MM.1S (cell line): ENCODE results near the gene UNC5CL.

Experiments
- DNase-seq: peaks from one replicate; pipeline ENCODE4 v3.0.0-alpha.2; 2015
- H2AFZ ChIP-seq: fragments of 300-600 bp; sonication (generic); 2 replicates; pipeline ENCODE4 v1.6.0; 2016; ENCODE audit warnings: antibody characterized with exemption, low read length
- H3F3A ChIP-seq: fragments of 300-600 bp; sonication (generic); 2 replicates; pipeline ENCODE4 v1.6.1; 2016; ENCODE audit warnings: mild to moderate bottlenecking, antibody characterized with exemption, low read length, moderate library complexity, mixed read lengths; ENCODE audit not compliant: insufficient read depth
- H3K27ac ChIP-seq: fragments of 300-600 bp; sonication (generic); 2 replicates; pipeline ENCODE4 v1.5.1; 2016; ENCODE audit warnings: mild to moderate bottlenecking, low read length
- H3K27me3 ChIP-seq: fragments of 300-600 bp; sonication (generic); replicated peaks from 2 replicates; pipeline ENCODE4 v1.6.0; 2016; ENCODE audit warnings: low read length; ENCODE audit not compliant: insufficient read depth
- H3K36me3 ChIP-seq: fragments of 300-600 bp; sonication (generic); replicated peaks from 2 replicates; pipeline ENCODE4 v1.6.1; 2016; ENCODE audit warnings: mild to moderate bottlenecking, low read length, mixed read lengths; ENCODE audit not compliant: insufficient read depth
- H3K4me1 ChIP-seq: fragments of 300-600 bp; sonication (generic); 2 replicates; pipeline ENCODE4 v1.6.1; 2016; ENCODE audit warnings: low read length, mixed read lengths
- H3K4me2 ChIP-seq: fragments of 300-600 bp; sonication (generic); 2 replicates; pipeline ENCODE4 v1.6.0; 2016; ENCODE audit warnings: low read depth, low read length
- H3K4me3 ChIP-seq: fragments of 300-600 bp; sonication (generic); 2 replicates; pipeline ENCODE4 v1.5.1; 2016; ENCODE audit warnings: low read length, mixed read lengths
- H3K79me2 ChIP-seq: fragments of 300-600 bp; sonication (generic); 2 replicates; pipeline ENCODE4 v1.6.1; 2016; ENCODE audit warnings: mixed run types, low read length, mixed read lengths
- H3K9ac ChIP-seq: fragments of 300-600 bp; sonication (generic); 2 replicates; pipeline ENCODE4 v1.6.1; 2016; ENCODE audit warnings: low read length, mixed read lengths
- H3K9me2 ChIP-seq: fragments of 300-600 bp; sonication (generic); replicated peaks from 2 replicates; pipeline ENCODE4 v1.6.1; 2016; ENCODE audit warnings: mild to moderate bottlenecking, low read length, mixed read lengths; ENCODE audit not compliant: insufficient read depth
- H3K9me3 ChIP-seq: fragments of 300-600 bp; sonication (generic); replicated peaks from 2 replicates; pipeline ENCODE4 v1.6.1; 2016; ENCODE audit warnings: mild to moderate bottlenecking, low read length, mixed read lengths; ENCODE audit not compliant: insufficient read depth
- H4K20me1 ChIP-seq: fragments of 300-600 bp; sonication (generic); 2 replicates; pipeline ENCODE4 v1.6.1; 2016; ENCODE audit warnings: mild to moderate bottlenecking, low read length, moderate library complexity, mixed read lengths; ENCODE audit not compliant: insufficient read depth
- CTCF ChIP-seq: fragments of 300-600 bp; sonication (generic); IDR thresholded peaks from 2 replicates; pipeline ENCODE4 v1.5.1; 2016; ENCODE audit warnings: antibody characterized with exemption, low read length, mixed read lengths
- EZH2 ChIP-seq: fragments of 300-600 bp; sonication (generic); optimal IDR thresholded peaks from 2 replicates; pipeline ENCODE3; 2017; ENCODE audit warnings: low read depth, mild to moderate bottlenecking, antibody characterized with exemption, low read length, mixed read lengths
- EZH2phosphoT487 ChIP-seq: fragments of 300-600 bp; sonication (generic); IDR thresholded peaks from 2 replicates; pipeline ENCODE4 v1.6.1; 2018; ENCODE audit warnings: antibody characterized with exemption, low read length

The UNC5CL gene

GRCh38 chr6:41036186-41036585, 2.8 kb downstream of the UNC5CL start:
- Histone ChIP-seq H3K9me3 (no peaks in the 10 kb centered on the region), H3F3A (no peaks in the 10 kb centered on the region), H3K9me2 (no peaks in the 10 kb centered on the region), H3K4me3 (no peak overlapping the region), H4K20me1 (no peaks in the 10 kb centered on the region), H3K79me2 (no peaks in the 10 kb centered on the region), H2AFZ (no peak overlapping the region), H3K4me2 (no peak overlapping the region), H3K27ac (no peak overlapping the region), H3K36me3 (no peaks in the 10 kb centered on the region), H3K4me1 (no peaks in the 10 kb centered on the region), H3K9ac (no peak overlapping the region), H3K27me3 (no peaks in the 10 kb centered on the region)
- TF ChIP-seq EZH2phosphoT487 (no peak), EZH2 (no peak), CTCF (no peak)
- no peak for DNase-seq

- no peak overlapping the region for H2AFZ ChIP-seq
- no peaks in the 10 kb centered on the region for H3K9me2 ChIP-seq
- H3K36me3 ChIP-seq: no peaks in the 10 kb centered on the region
- H3K9ac ChIP-seq: no peak overlapping the region
- H3K27ac ChIP-seq: no peak overlapping the region
- H3K4me2 ChIP-seq: no peak overlapping the region
- TF ChIP-seq EZH2phosphoT487: no peak
- TF ChIP-seq EZH2: no peak
- no peak for TF ChIP-seq CTCF
- H3K79me2 ChIP-seq: no peaks in the 10 kb centered on the region
- no peaks in the 10 kb centered on the region for H3F3A ChIP-seq
- no peaks in the 10 kb centered on the region for H4K20me1 ChIP-seq
- no peak overlapping the region for H3K4me3 ChIP-seq
- H3K4me1 ChIP-seq: peaks cover under 1% of the 10 kb centered on the region; the same call in 1 of the 2 replicates
- no peaks in the 10 kb centered on the region for H3K27me3 ChIP-seq
- no peak for DNase-seq
- no peaks in the 10 kb centered on the region for H3K9me3 ChIP-seq
Observed at GRCh38 chr6:41033776-41034175, 5.2 kb downstream of the UNC5CL start.

DNA sequence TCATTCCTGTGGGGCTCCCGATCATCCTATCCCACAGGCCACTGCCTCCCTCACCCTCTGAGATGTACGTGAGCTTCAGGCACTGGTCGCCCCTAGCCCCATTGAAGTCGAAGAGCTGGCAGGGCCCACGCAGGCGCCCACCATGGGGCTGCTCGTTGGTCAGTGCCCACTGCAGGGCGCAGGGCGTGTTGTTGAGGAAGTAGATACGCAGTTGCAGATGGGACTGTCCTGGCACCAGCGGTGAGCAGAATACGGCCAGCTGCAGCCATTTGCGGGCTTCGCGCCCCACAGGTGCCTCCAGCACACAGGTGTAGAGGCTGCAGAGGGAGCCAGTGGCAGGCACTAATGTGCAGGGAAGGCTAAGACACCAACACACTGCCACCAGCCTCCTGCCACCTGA, 6.2 kb downstream of the UNC5CL start:
- Histone ChIP-seq H3K27me3 (no peaks in the 10 kb centered on the region), H4K20me1 (no peaks in the 10 kb centered on the region), H3K27ac (no peak overlapping the region), H3K4me3 (no peak overlapping the region), H3K36me3 (no peaks in the 10 kb centered on the region), H2AFZ (no peak overlapping the region), H3K4me1 (peaks cover 5% of the 10 kb centered on the region; the same call in 1 of the 2 replicates), H3K9me3 (no peaks in the 10 kb centered on the region), H3K9ac (no peak overlapping the region), H3K4me2 (no peak overlapping the region), H3K9me2 (no peaks in the 10 kb centered on the region), H3K79me2 (no peaks in the 10 kb centered on the region), H3F3A (no peaks in the 10 kb centered on the region)
- no peak for DNase-seq
- TF ChIP-seq CTCF (no peak), EZH2phosphoT487 (no peak)
